ENCODE measurements around the gene SAMD15. TPM values are rescaled to one million over a fixed set of nuclear protein-coding genes. Genes with fewer than 3 reads are reported as not detected.

Gene SAMD15
- total RNA-seq, 1 donor from 2014 or later: not detected

- no peak overlapping the region for H3K4me3 ChIP-seq
Observed at GRCh38 chr14:77339407-77339806, 37.8 kb upstream of the SAMD15 start.

GRCh38 chr14:77340389-77340788, 36.8 kb upstream of the SAMD15 start:
- no peak for DNase-seq (ENCODE audit: low spot score in 2 of 2)
- TF ChIP-seq, protein P1, sequence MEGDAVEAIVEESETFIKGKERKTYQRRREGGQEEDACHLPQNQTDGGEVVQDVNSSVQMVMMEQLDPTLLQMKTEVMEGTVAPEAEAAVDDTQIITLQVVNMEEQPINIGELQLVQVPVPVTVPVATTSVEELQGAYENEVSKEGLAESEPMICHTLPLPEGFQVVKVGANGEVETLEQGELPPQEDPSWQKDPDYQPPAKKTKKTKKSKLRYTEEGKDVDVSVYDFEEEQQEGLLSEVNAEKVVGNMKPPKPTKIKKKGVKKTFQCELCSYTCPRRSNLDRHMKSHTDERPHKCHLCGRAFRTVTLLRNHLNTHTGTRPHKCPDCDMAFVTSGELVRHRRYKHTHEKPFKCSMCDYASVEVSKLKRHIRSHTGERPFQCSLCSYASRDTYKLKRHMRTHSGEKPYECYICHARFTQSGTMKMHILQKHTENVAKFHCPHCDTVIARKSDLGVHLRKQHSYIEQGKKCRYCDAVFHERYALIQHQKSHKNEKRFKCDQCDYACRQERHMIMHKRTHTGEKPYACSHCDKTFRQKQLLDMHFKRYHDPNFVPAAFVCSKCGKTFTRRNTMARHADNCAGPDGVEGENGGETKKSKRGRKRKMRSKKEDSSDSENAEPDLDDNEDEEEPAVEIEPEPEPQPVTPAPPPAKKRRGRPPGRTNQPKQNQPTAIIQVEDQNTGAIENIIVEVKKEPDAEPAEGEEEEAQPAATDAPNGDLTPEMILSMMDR (IDR thresholded peaks at IDR 0.05): no peak
- peaks cover 21 to 28% of the 10 kb centered on the region in 2 donors for H3K36me3 ChIP-seq
- no peak overlapping the region for H3K27ac ChIP-seq
- H3K27me3 ChIP-seq: no peaks in the 10 kb centered on the region
- intact Hi-C loops (cut with DNase I): no loop called here
- no peaks in the 10 kb centered on the region for H3K4me1 ChIP-seq
- H3K4me3 ChIP-seq: no peak overlapping the region
- H3K9me3 ChIP-seq: no peaks in the 10 kb centered on the region

More at GRCh38 chr14:77339407-77339806, 37.8 kb upstream of the SAMD15 start:
- no peak for DNase-seq (ENCODE audit: low spot score in 2 of 2)
- no peaks in the 10 kb centered on the region for H3K9me3 ChIP-seq
- no peak overlapping the region for H3K27ac ChIP-seq
- TF ChIP-seq, protein P1 (IDR thresholded peaks at IDR 0.05): no peak
- no peaks in the 10 kb centered on the region for H3K27me3 ChIP-seq
- no peaks in the 10 kb centered on the region for H3K4me1 ChIP-seq
- H3K36me3 ChIP-seq: peaks cover 21 to 26% of the 10 kb centered on the region in 2 donors
- intact Hi-C loops (cut with DNase I): no loop called here

GRCh38 chr14:77342726-77343397, 34.3 kb upstream of the SAMD15 start:
- no peaks in the 10 kb centered on the region for H3K4me1 ChIP-seq
- intact Hi-C loops (cut with DNase I): no loop called here
- DNase-seq (ENCODE audit: low spot score in 2 of 2): no peak
- no peaks in the 10 kb centered on the region for H3K27me3 ChIP-seq
- H3K4me3 ChIP-seq: no peak overlapping the region
- H3K36me3 ChIP-seq: peaks cover 26% of the 10 kb centered on the region in 2 donors
- H3K9me3 ChIP-seq: no peaks in the 10 kb centered on the region
- TF ChIP-seq, protein P1 (IDR thresholded peaks at IDR 0.05): no peak
- no peak overlapping the region for H3K27ac ChIP-seq

DNA sequence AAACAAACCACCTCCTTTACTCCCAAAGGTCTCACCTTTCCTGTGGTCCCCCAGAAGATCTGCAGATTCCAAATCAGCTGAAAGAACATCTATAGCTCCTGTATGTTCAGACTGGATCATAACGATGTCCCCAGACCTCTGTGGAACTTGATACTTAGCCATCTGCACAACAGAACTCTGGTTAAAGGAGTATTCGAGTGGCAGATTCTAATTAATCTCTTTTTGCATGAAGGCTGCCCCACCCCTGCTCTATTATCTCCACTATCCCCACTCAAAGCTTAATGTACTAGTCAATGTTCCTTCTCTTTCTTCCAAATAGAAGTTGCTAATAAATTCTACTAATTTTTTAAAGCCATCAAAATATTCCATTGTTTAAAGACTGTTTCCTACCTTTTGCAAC, 33.5 kb upstream of the SAMD15 start:
- peaks cover 26% of the 10 kb centered on the region in 2 donors for H3K36me3 ChIP-seq
- intact Hi-C loops (cut with DNase I): no loop called here
- no peak for DNase-seq (ENCODE audit: low spot score in 2 of 2)

GRCh38 chr14:77344377-77344996, 32.7 kb upstream of the SAMD15 start:
- Histone ChIP-seq H3K4me1 (no peaks in the 10 kb centered on the region), H3K36me3 (peaks cover 26 to 27% of the 10 kb centered on the region in 2 donors), H3K27me3 (no peaks in the 10 kb centered on the region), H3K4me3 (no peak overlapping the region), H3K27ac (no peak overlapping the region), H3K9me3 (no peaks in the 10 kb centered on the region)
- DNase-seq (ENCODE audit: low spot score in 2 of 2): no peak
- intact Hi-C loops (cut with DNase I): no loop called here
- TF ChIP-seq, protein P1 (IDR thresholded peaks at IDR 0.05): no peak

More for the DNA sequence above, 33.5 kb upstream of the SAMD15 start:
- Histone ChIP-seq H3K27me3 (no peaks in the 10 kb centered on the region), H3K9me3 (no peaks in the 10 kb centered on the region), H3K27ac (no peak overlapping the region), H3K4me1 (no peaks in the 10 kb centered on the region), H3K4me3 (no peak overlapping the region)
- TF ChIP-seq, protein P1 (IDR thresholded peaks at IDR 0.05): no peak
